HG02610 (cell line): ENCODE results near the gene FOXK1.

Experiments
- ATAC-seq: cut with Tn5 transposase; IDR thresholded peaks from one replicate; pipeline ENCODE4 v1.9.1; 2021; ENCODE audit warnings: mild to moderate bottlenecking, moderate library complexity; ENCODE audit not compliant: unreplicated experiment

Gene FOXK1

GRCh38 chr7:4742852-4743251 is 60.8 kb downstream of the FOXK1 start:
- ATAC-seq: no peak

GRCh38 chr7:4744391-4745264 is 62.5 kb downstream of the FOXK1 start:
- peak; percentile 73 for ATAC-seq

- peak; percentile 14 for ATAC-seq
Measured at GRCh38 chr7:4745265-4745919, 63.3 kb downstream of the FOXK1 start.

- no peak for ATAC-seq
Measured at GRCh38 chr7:4745971-4746919, 64.2 kb downstream of the FOXK1 start.

- ATAC-seq: no peak
Measured at GRCh38 chr7:4747013-4747412, 64.9 kb downstream of the FOXK1 start.

GRCh38 chr7:4747746-4748145 is 65.7 kb downstream of the FOXK1 start:
- no peak for ATAC-seq

GRCh38 chr7:4748231-4748681 is 66.2 kb downstream of the FOXK1 start:
- ATAC-seq: no peak

- ATAC-seq: no peak
Measured at GRCh38 chr7:4749363-4749762, 67.3 kb downstream of the FOXK1 start.

GRCh38 chr7:4749798-4750197 is 67.7 kb downstream of the FOXK1 start:
- ATAC-seq: no peak

- ATAC-seq: no peak
Measured at GRCh38 chr7:4751398-4751947, 69.4 kb downstream of the FOXK1 start.

GRCh38 chr7:4753598-4754432 is 71.7 kb downstream of the FOXK1 start:
- ATAC-seq: peak; percentile 61

GRCh38 chr7:4754433-4755010 is 72.4 kb downstream of the FOXK1 start:
- no peak for ATAC-seq

- no peak for ATAC-seq
Measured at GRCh38 chr7:4755045-4755444, 73.0 kb downstream of the FOXK1 start.

GRCh38 chr7:4758111-4758510 is 76.0 kb downstream of the FOXK1 start:
- ATAC-seq: no peak

- no peak for ATAC-seq
Measured at GRCh38 chr7:4758791-4759190, 76.7 kb downstream of the FOXK1 start.

GRCh38 chr7:4759211-4759610 is 77.1 kb downstream of the FOXK1 start:
- no peak for ATAC-seq

- ATAC-seq: no peak
Measured at GRCh38 chr7:4760952-4761351, 78.9 kb downstream of the FOXK1 start.

GRCh38 chr7:4762121-4763055 is 80.3 kb downstream of the FOXK1 start:
- ATAC-seq: no peak
